ENCODE measurements around the gene MYO1E. TPM values are rescaled to one million over a fixed set of nuclear protein-coding genes. Genes with fewer than 3 reads are reported as not detected.

MYO1E gene
- total and polyA plus RNA-seq, 4 donors, result 20.9 to 84.2 (median 52.4) TPM

GRCh38 chr15:59419170-59419569, 46.5 kb upstream of the MYO1E start:
- 28 to 39% methylated on average over 1 of the region's 1 CpG for whole genome bisulfite sequencing, 2 donors
- H3K36me3 ChIP-seq (ENCODE audit: control insufficient read depth in 4 of 4, insufficient read depth in 4 of 4, low read length in 4 of 4), result no peaks in the 10 kb centered on the region
- no peak overlapping the region for H3K27ac ChIP-seq (ENCODE audit: low read depth in 1 of 2, low read length in 1 of 2)
- H3K27me3 ChIP-seq (ENCODE audit: control insufficient read depth in 3 of 3, insufficient read depth in 3 of 3, low read length in 2 of 3), result peaks cover 0 to 7% (median 7%) of the 10 kb centered on the region in 3 donors
- no peaks in the 10 kb centered on the region for H3K9me3 ChIP-seq (ENCODE audit: control insufficient read depth in 4 of 4, insufficient read depth in 3 of 4, low read length in 3 of 4)
- H3K9ac ChIP-seq (ENCODE audit: insufficient read depth in 1 of 2, low read length in 2 of 2), result no peak overlapping the region
- DNase-seq (no peak), ATAC-seq (ENCODE audit: insufficient read depth, low FRiP score) (no peak)
- TF ChIP-seq, protein P1, sequence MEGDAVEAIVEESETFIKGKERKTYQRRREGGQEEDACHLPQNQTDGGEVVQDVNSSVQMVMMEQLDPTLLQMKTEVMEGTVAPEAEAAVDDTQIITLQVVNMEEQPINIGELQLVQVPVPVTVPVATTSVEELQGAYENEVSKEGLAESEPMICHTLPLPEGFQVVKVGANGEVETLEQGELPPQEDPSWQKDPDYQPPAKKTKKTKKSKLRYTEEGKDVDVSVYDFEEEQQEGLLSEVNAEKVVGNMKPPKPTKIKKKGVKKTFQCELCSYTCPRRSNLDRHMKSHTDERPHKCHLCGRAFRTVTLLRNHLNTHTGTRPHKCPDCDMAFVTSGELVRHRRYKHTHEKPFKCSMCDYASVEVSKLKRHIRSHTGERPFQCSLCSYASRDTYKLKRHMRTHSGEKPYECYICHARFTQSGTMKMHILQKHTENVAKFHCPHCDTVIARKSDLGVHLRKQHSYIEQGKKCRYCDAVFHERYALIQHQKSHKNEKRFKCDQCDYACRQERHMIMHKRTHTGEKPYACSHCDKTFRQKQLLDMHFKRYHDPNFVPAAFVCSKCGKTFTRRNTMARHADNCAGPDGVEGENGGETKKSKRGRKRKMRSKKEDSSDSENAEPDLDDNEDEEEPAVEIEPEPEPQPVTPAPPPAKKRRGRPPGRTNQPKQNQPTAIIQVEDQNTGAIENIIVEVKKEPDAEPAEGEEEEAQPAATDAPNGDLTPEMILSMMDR (IDR thresholded peaks at IDR 0.05; ENCODE audit: control extremely low read depth, extremely low read depth), result no peak
- no peak overlapping the region for H3K4me3 ChIP-seq
- H3K4me1 ChIP-seq (ENCODE audit: control insufficient read depth in 5 of 5, insufficient read depth in 5 of 5, low read length in 5 of 5), result peaks cover 0 to 2% (median 0%) of the 10 kb centered on the region in 5 donors

DNA sequence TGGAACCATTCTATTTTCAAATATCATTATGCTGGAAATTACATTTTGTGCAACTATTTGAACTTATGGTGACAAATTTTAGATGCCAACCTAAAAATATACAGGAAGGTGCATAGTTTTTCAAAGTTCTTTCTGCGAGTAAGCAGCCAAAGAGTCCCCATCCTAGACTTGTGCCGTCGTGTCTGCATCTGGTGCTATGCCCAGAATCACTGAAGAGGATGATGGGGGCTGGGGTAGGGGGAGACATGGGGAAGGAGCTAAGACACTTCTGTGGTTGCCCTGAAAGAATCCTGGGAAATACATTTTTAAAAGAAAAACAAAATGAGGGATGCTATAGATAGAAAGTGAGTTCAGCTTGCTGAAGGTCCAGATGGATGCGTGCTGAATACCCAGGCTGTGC, 44.1 kb upstream of the MYO1E start:
- DNase-seq (no peak), ATAC-seq (ENCODE audit: insufficient read depth, low FRiP score) (no peak)
- Histone ChIP-seq H3K4me1 (ENCODE audit: control insufficient read depth in 5 of 5, insufficient read depth in 5 of 5, low read length in 5 of 5) (peaks cover 0 to 4% (median 0%) of the 10 kb centered on the region in 5 donors), H3K9ac (ENCODE audit: insufficient read depth in 1 of 2, low read length in 2 of 2) (no peak overlapping the region), H3K36me3 (ENCODE audit: control insufficient read depth in 4 of 4, insufficient read depth in 4 of 4, low read length in 4 of 4) (no peaks in the 10 kb centered on the region), H3K27ac (ENCODE audit: low read depth in 1 of 2, low read length in 1 of 2) (no peak overlapping the region), H3K27me3 (ENCODE audit: control insufficient read depth in 3 of 3, insufficient read depth in 3 of 3, low read length in 2 of 3) (peaks cover 0 to 7% (median 7%) of the 10 kb centered on the region in 3 donors), H3K4me3 (no peak overlapping the region), H3K9me3 (ENCODE audit: control insufficient read depth in 4 of 4, insufficient read depth in 3 of 4, low read length in 3 of 4) (no peaks in the 10 kb centered on the region)
- TF ChIP-seq, protein P1 (IDR thresholded peaks at IDR 0.05; ENCODE audit: control extremely low read depth, extremely low read depth), result no peak
- 61 to 71% methylated on average over 4 of the region's 4 CpGs for WGBS, 2 donors

DNA sequence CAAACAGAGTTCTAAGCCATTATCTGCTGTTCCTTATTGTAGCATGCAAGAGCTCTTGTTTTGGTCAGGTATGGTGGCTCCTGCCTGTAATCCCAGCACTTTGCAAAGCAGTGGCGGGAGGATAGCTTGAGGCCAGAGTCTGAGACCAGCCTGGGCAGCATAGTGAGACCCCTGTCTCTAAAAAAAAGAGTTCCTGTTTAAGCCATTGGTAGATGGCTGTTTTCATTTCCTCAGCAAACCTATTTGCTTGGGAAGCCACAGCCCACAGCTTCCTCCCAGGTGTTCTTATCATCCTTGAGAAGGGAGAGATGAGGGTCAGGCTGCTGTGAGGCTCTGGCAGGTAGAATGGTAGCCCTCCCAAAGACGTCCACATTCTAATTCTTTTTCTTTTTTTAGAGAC, 40.9 kb upstream of the MYO1E start:
- no peak for ATAC-seq (ENCODE audit: insufficient read depth, low FRiP score)

More for the DNA sequence above, 40.9 kb upstream of the MYO1E start:
- H3K9me3 ChIP-seq (ENCODE audit: control insufficient read depth in 4 of 4, insufficient read depth in 3 of 4, low read length in 3 of 4), result no peaks in the 10 kb centered on the region
- H3K36me3 ChIP-seq (ENCODE audit: control insufficient read depth in 4 of 4, insufficient read depth in 4 of 4, low read length in 4 of 4), result no peaks in the 10 kb centered on the region
- peaks cover 0 to 5% (median 3%) of the 10 kb centered on the region in 3 donors for H3K27me3 ChIP-seq (ENCODE audit: control insufficient read depth in 3 of 3, insufficient read depth in 3 of 3, low read length in 2 of 3)
- TF ChIP-seq, protein P1 (IDR thresholded peaks at IDR 0.05; ENCODE audit: control extremely low read depth, extremely low read depth), result no peak
- no peak overlapping the region for H3K27ac ChIP-seq (ENCODE audit: low read depth in 1 of 2, low read length in 1 of 2)
- peaks cover 0 to 4% (median 0%) of the 10 kb centered on the region in 5 donors for H3K4me1 ChIP-seq (ENCODE audit: control insufficient read depth in 5 of 5, insufficient read depth in 5 of 5, low read length in 5 of 5)
- DNase-seq, result no peak
- 73 to 77% methylated on average over 2 of the region's 2 CpGs for WGBS, 2 donors
- H3K4me3 ChIP-seq, result no peak overlapping the region
- no peak overlapping the region for H3K9ac ChIP-seq (ENCODE audit: insufficient read depth in 1 of 2, low read length in 2 of 2)

Data from lung (tissue), 12 donors.